ENCODE results near the gene OLR1.

DNA sequence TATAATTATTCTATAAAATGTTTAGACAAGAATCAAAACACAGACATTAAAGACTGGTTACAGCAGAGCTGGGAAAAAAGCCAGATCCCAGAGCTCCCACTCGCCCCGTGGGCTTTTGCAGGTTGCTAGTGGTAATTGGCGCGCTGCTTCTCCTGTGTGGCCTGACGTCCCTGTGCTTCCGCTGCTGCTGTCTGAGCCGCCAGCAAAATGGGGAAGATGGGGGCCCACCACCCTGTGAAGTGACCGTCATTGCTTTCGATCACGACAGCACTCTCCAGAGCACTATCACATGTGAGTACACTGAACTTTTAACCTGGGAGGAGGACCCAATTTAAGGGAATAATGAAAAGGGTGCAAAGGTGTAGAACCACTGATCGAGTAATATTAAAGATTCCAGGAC is 14.4 kb upstream of the OLR1 start:
- TF ChIP-seq GATA2 (IDR thresholded peaks at IDR 0.05; ENCODE audit: low read depth, low read length) = no peak
- no peak for TF ChIP-seq GATA3 (IDR thresholded peaks at IDR 0.05; ENCODE audit: low read depth, low read length)
